ENCODE results near the gene FCRL6.
A peak's percentile ranks its signal among the peaks of the same experiment; 100 is the strongest.

The FCRL6 gene

DNA sequence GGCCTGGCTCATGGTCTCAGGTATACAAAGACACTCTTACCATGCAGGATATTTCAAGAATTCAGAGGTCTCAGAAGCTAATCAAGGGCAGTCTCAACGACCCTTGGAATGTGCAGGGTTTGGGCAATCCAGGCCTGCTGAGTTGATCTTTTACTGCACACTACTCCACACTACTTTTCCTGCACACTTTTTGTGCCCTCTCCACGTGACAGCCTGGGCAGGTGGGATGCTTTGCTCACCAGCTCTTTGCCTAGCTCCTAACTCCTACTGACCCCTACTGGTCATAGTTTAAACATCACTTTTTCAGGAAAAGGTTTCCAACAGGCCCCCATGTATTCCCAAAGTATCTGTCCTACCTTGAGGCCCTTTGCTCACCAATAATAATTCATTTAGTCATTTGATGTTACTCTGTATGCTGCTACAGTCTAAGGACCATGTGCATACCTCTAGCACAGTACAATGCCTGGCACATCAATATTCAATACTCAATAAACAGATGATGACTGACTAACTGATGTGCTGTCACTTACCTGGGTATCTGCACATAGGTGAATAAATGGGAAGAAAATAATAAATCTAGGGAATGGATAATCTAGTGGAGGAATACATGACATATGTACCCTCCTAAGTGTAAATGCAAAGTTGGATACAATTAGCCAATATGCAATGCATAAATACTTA is 11.8 kb upstream of the FCRL6 start:
- ChIA-PET CTCF (interaction anchor here (0.8 to 3.1 kb wide), 16 partner anchors 9 to 576 kb away, joined by 3 to 30 read pairs (median 4); partner anchors contain the start of genes DUSP23, FCRL6 and TAGLN2), POLR2A (no interaction called here)
- DNase-seq (ENCODE audit: extremely low spot score): peak; percentile 31
- TF ChIP-seq, protein P1, sequence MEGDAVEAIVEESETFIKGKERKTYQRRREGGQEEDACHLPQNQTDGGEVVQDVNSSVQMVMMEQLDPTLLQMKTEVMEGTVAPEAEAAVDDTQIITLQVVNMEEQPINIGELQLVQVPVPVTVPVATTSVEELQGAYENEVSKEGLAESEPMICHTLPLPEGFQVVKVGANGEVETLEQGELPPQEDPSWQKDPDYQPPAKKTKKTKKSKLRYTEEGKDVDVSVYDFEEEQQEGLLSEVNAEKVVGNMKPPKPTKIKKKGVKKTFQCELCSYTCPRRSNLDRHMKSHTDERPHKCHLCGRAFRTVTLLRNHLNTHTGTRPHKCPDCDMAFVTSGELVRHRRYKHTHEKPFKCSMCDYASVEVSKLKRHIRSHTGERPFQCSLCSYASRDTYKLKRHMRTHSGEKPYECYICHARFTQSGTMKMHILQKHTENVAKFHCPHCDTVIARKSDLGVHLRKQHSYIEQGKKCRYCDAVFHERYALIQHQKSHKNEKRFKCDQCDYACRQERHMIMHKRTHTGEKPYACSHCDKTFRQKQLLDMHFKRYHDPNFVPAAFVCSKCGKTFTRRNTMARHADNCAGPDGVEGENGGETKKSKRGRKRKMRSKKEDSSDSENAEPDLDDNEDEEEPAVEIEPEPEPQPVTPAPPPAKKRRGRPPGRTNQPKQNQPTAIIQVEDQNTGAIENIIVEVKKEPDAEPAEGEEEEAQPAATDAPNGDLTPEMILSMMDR (IDR thresholded peaks at IDR 0.05; ENCODE audit: control extremely low read depth, extremely low read depth, low read depth, missing control alignments): peak; percentile 43

DNA sequence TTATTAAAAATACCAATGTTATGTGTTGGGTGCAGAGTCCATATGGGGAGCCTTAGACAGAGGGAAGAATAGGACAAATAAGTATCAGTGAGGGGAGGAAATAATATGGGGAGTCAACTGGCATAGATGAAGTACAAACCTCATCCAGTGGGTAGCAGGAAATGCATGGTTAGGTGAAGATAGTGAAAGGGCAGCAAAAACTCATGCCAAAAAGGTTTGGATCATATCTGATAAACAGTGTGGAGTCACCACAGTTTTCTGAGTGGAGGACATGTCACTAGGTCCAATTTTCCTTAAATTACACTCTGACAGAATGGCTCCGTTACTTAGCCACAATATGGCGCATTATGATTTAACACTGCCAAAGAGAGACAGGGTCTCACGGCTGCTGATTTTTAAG is 11.1 kb upstream of the FCRL6 start:
- CTCF ChIA-PET: no interaction called here

DNA sequence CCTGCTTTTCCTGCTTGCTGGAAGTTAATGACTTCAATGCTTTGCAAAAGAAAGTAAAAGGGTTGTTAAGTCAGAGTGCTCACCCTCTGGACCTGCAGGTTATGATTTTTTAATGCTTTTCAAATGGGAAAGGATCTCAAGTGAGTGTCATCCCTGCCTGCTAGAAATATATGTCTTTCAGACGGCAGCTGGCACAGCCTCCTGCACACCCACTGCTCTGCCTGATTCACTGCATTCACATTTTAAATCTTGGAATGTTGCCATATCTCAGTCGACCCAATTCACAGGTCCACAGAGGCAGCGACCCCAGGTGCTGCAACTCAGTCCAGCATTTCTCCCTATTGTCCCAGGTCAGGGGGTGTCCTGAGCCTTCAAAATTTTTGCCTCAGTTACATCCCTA is 10.7 kb upstream of the FCRL6 start:
- TF ChIP-seq, protein P1 (IDR thresholded peaks at IDR 0.05; ENCODE audit: control extremely low read depth, extremely low read depth, low read depth, missing control alignments): no peak
- ChIA-PET CTCF (no interaction called here), POLR2A (no interaction called here)
- DNase-seq (ENCODE audit: extremely low spot score): no peak

More for the DNA sequence above, 11.1 kb upstream of the FCRL6 start:
- POLR2A ChIA-PET: no interaction called here
- TF ChIP-seq, protein P1 (IDR thresholded peaks at IDR 0.05; ENCODE audit: control extremely low read depth, extremely low read depth, low read depth, missing control alignments): no peak
- DNase-seq (ENCODE audit: extremely low spot score): no peak

DNA sequence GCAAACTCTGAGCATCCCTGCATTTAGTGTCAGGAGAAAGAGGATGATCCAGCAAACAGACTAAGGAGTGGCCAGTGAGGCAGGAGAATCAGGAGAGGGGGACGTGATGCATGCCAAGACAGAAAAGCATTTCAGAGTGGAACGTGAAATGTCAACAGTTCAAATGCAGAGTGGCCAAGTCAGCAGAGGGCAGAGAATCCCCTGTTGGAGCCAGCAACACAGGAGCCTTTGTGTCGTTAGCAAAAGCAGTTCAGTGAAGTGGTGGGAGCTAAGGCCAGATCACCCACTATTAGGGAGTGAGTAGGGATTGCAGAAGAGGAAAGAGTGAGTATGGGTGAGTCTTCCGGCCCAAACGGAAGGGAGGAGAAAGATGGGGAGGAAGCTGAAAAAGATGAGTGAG is 6.6 kb upstream of the FCRL6 start:
- CTCF ChIA-PET: interaction anchor here (1.3 to 12.4 kb wide), 5 partner anchors 9 to 210 kb away, joined by 3 to 302 read pairs (median 4); no protein-coding TSS in a partner anchor
- POLR2A ChIA-PET: no interaction called here
- TF ChIP-seq, protein P1 (IDR thresholded peaks at IDR 0.05; ENCODE audit: control extremely low read depth, extremely low read depth, low read depth, missing control alignments): no peak
- no peak for DNase-seq (ENCODE audit: extremely low spot score)

DNA sequence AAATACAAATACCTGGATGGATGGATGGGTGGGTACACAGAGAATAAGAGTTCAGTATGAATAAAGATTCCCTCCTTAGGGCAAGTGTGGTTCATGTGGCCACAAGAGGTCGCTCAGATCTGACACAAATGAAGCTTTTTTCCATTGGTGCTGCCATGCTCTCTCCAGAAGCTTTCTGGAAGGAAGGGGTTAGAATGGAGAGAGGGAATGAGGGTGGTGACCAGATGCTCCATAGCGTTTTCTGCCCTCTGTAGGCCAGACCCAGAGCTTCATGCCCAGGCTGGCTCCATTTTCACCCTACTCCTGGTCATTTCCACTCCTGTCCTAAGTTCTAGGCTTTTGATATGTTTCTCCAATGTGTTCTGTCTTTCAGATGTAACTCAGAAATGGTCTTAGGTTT is 3.3 kb upstream of the FCRL6 start:
- TF ChIP-seq, protein P1 (IDR thresholded peaks at IDR 0.05; ENCODE audit: control extremely low read depth, extremely low read depth, low read depth, missing control alignments): peak; percentile 57
- CTCF ChIA-PET: interaction anchor here (0.6 to 12.4 kb wide), 51 partner anchors 10 to 637 kb away, joined by 3 to 302 read pairs (median 5); partner anchors contain the start of genes DUSP23, IGSF9, SLAMF8 and SLAMF9
- POLR2A ChIA-PET: no interaction called here
- DNase-seq (ENCODE audit: extremely low spot score): peak; percentile 67

DNA sequence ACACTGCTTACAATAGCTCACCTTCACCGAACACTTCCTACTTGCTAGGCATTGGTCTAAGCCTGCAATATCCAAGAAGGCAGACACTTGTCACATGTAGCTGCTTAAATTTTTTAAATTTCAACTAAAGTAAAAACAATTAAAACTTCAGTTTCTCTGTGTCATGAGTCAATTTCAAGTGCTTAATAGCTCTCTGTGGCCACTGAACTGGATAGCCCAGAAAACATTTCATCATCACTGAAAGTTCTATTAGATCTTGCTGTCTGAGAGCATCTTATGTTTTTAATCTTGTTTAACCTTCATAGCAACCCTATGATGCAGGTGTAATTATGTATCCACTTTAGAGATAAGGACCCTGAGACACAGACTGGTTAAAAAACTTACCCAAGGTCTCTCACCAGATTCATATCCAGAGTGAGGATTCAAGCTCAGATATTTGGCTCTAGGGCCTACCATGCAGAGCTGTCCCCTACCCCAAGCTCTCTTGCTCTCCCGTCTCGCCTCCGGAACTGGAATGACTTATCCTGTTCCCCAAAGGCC is 2.6 kb upstream of the FCRL6 start:
- POLR2A ChIA-PET: interaction anchor here (0.6 kb wide), 1 partner anchor 14 kb away, joined by 3 read pairs; no protein-coding TSS in a partner anchor

More for the DNA sequence above, 2.6 kb upstream of the FCRL6 start:
- TF ChIP-seq, protein P1 (IDR thresholded peaks at IDR 0.05; ENCODE audit: control extremely low read depth, extremely low read depth, low read depth, missing control alignments): no peak
- CTCF ChIA-PET: interaction anchor here (0.6 to 12.4 kb wide), 44 partner anchors 10 to 638 kb away, joined by 3 to 302 read pairs (median 5); partner anchors contain the start of genes DUSP23, IGSF9, SLAMF8 and SLAMF9
- DNase-seq (ENCODE audit: extremely low spot score): no peak
